Stimulated activated effector memory CD8-positive, alpha-beta T cell treated with anti-CD3 and anti-CD28 coated beads, Interleukin-12 subunit alpha, Interleukin-12 subunit beta, amount 100 ng/mL, for 72 hours (primary cell): ENCODE results near the gene ARL6IP4.
"Not testable (repeated sequence)": the region's sequence is repeated elsewhere in the genome, so short reads cannot be mapped to it uniquely, and the experiment has no call there.

Experiments used
- ATAC-seq: fragments of 150-1000 bp; cut with Tn5 transposase; 2 replicates; pipeline ENCODE4 v1.10.0; 2021
- DNase-seq, 2 donors: peaks; one replicate each; pipeline ENCODE4 v3.0.0; 2021 to 2022; ENCODE audit warnings: low spot score in 2 of 2
- H3K27ac Mint-ChIP-seq: one replicate; pipeline ENCODE4 v1.8.0; 2022; ENCODE audit warnings: mild to moderate bottlenecking, mixed read lengths
- H3K36me3 Mint-ChIP-seq: one replicate; pipeline ENCODE4 v1.8.0; 2022; ENCODE audit warnings: mild to moderate bottlenecking, mixed read lengths
- H3K4me1 Mint-ChIP-seq: one replicate; pipeline ENCODE4 v1.8.0; 2022; ENCODE audit warnings: mixed read lengths
- H3K4me3 Mint-ChIP-seq: one replicate; pipeline ENCODE4 v1.8.0; 2022; ENCODE audit warnings: mild to moderate bottlenecking, mixed read lengths
- H3K9me3 Mint-ChIP-seq: one replicate; pipeline ENCODE4 v1.8.0; 2022; ENCODE audit warnings: mixed read lengths

The ARL6IP4 gene

GRCh38 chr12:122980183-122981035, at the start of gene ARL6IP4:
Gene ARL6IP4, plus strand, starts transcription at chr12:122980681. Its CDS starts 459 bp downstream, at chr12:122981140.
- no peaks in the 10 kb centered on the region for H3K9me3 Mint-ChIP-seq
- peak within 1 kb of the TSS; percentile 91 for H3K27ac Mint-ChIP-seq
- H3K4me1 Mint-ChIP-seq = peaks cover 54% of the 10 kb centered on the region
- DNase-seq = peak; percentile 58 to 86
- H3K36me3 Mint-ChIP-seq = peaks cover 38% of the 10 kb centered on the region
- peak within 1 kb of the TSS; percentile 86 for H3K4me3 Mint-ChIP-seq
- peak; percentile 81 for ATAC-seq

GRCh38 chr12:122932207-122932606, 48.3 kb upstream of the ARL6IP4 start:
- no peak overlapping the region for H3K27ac Mint-ChIP-seq
- H3K36me3 Mint-ChIP-seq = no peaks in the 10 kb centered on the region
- no peak for DNase-seq
- ATAC-seq = no peak
- H3K9me3 Mint-ChIP-seq = no peaks in the 10 kb centered on the region
- H3K4me3 Mint-ChIP-seq = no peak overlapping the region
- H3K4me1 Mint-ChIP-seq = no peaks in the 10 kb centered on the region

- H3K4me3 Mint-ChIP-seq = no peak overlapping the region
- ATAC-seq (no peak), DNase-seq (no peak)
- H3K4me1 Mint-ChIP-seq = peaks cover 5% of the 10 kb centered on the region
- H3K36me3 Mint-ChIP-seq = no peaks in the 10 kb centered on the region
- no peaks in the 10 kb centered on the region for H3K9me3 Mint-ChIP-seq
- no peak overlapping the region for H3K27ac Mint-ChIP-seq
Observed at GRCh38 chr12:122934722-122935121, 45.8 kb upstream of the ARL6IP4 start.

- no peak for ATAC-seq
- DNase-seq = no peak
- Mint-ChIP-seq H3K9me3 (no peaks in the 10 kb centered on the region), H3K4me1 (peaks cover 5% of the 10 kb centered on the region), H3K4me3 (no peak overlapping the region), H3K36me3 (no peaks in the 10 kb centered on the region), H3K27ac (no peak overlapping the region)
Observed at GRCh38 chr12:122935318-122935717, 45.2 kb upstream of the ARL6IP4 start.

DNA sequence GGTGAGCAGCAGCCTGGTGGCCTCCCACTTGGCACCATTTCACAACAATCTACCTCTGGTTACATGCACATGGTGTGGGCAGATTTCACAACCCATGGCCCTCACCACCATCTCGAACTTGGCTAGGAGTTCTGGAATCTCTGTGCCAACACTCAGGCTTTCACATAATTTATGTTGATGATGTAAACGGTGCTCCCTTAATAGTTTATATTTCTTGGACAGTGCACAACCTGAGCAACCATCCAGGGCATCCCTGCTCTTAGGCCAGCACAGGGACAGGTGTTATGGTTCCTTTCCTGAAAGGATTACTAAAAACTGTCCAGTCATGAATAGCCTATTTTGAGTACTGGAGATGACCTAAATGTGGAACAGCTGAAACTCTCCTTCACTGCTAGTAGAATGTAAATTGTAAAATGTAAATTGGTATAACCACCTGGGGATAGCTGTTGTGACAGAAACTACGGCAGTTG, 42.8 kb upstream of the ARL6IP4 start:
- Mint-ChIP-seq H3K9me3 (no peaks in the 10 kb centered on the region), H3K4me3 (no peak overlapping the region), H3K36me3 (no peaks in the 10 kb centered on the region), H3K27ac (no peak overlapping the region), H3K4me1 (peaks cover 6% of the 10 kb centered on the region)
- ATAC-seq = no peak
- DNase-seq = no peak

DNA sequence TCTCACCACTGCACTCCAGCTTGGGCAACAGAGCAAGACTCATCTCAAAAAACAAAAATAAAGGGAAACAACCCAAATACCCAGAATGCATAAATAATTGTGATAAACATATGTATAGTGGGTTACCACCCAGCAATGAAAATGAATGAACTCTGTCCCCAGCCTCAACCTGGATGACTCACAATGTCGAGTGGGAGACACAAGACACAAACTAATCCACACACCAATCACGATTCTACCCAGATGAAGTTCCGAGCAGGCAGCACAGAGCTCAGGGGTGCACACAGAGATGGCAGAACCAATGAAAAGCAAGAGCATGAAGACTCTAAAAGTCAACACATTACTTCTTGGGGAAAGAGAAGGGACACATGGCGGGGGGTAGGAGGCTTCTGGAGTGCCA, 41.4 kb upstream of the ARL6IP4 start:
- ATAC-seq (no peak), DNase-seq (no peak)
- Mint-ChIP-seq H3K4me3 (no peak overlapping the region), H3K4me1 (peaks cover 21% of the 10 kb centered on the region), H3K27ac (no peak overlapping the region), H3K9me3 (no peaks in the 10 kb centered on the region), H3K36me3 (no peaks in the 10 kb centered on the region)

GRCh38 chr12:122941351-122941750, 39.1 kb upstream of the ARL6IP4 start:
- H3K27ac Mint-ChIP-seq, H3K4me3 Mint-ChIP-seq, H3K9me3 Mint-ChIP-seq, ATAC-seq, H3K36me3 Mint-ChIP-seq, DNase-seq: not testable (repeated sequence)
- H3K4me1 Mint-ChIP-seq = peaks cover 37% of the 10 kb centered on the region

DNA sequence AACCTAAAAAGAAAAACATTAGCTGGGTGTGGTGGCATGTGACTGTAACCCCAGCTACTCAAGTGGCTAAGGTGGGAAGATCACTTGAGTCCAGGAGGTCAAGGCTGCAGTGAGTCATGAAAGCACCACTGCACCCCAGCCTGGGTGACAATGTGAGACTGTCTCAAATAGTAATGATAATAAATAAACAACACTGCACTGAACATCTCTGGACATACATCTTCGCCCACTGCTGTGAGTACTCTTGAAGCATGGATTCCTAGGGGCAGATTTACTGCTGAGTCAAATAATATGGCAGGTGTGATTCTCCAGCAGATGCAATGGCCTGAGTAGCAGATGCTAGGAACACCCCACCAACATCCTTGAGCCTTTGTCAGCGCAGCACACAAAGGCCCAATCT, 37.8 kb upstream of the ARL6IP4 start:
- H3K4me1 Mint-ChIP-seq = peaks cover 50% of the 10 kb centered on the region
- no peaks in the 10 kb centered on the region for H3K9me3 Mint-ChIP-seq
- no peaks in the 10 kb centered on the region for H3K36me3 Mint-ChIP-seq
- ATAC-seq (no peak), DNase-seq (no peak)
- peak overlapping the region; percentile 46 for H3K27ac Mint-ChIP-seq
- H3K4me3 Mint-ChIP-seq = no peak overlapping the region

- no peaks in the 10 kb centered on the region for H3K9me3 Mint-ChIP-seq
- no peak for DNase-seq
- no peak overlapping the region for H3K4me3 Mint-ChIP-seq
- peaks cover 50% of the 10 kb centered on the region for H3K4me1 Mint-ChIP-seq
- peak overlapping the region; percentile 46 for H3K27ac Mint-ChIP-seq
- no peak for ATAC-seq
- H3K36me3 Mint-ChIP-seq = no peaks in the 10 kb centered on the region
Observed at GRCh38 chr12:122943196-122943595, 37.3 kb upstream of the ARL6IP4 start.

GRCh38 chr12:122944605-122945592, 35.6 kb upstream of the ARL6IP4 start:
- Mint-ChIP-seq H3K4me3 (no peak overlapping the region), H3K27ac (peak overlapping the region; percentile 46), H3K9me3 (no peaks in the 10 kb centered on the region), H3K4me1 (peaks cover 45% of the 10 kb centered on the region), H3K36me3 (no peaks in the 10 kb centered on the region)
- DNase-seq = no peak
- ATAC-seq = no peak

- no peaks in the 10 kb centered on the region for H3K36me3 Mint-ChIP-seq
- peaks cover 46% of the 10 kb centered on the region for H3K4me1 Mint-ChIP-seq
- peak overlapping the region; percentile 66 for H3K4me3 Mint-ChIP-seq
- DNase-seq = peak; percentile 69 to 91
- ATAC-seq = peak; percentile 99
- no peaks in the 10 kb centered on the region for H3K9me3 Mint-ChIP-seq
- peak overlapping the region; percentile 84 for H3K27ac Mint-ChIP-seq
Observed at GRCh38 chr12:122946690-122947341, 33.7 kb upstream of the ARL6IP4 start.

DNA sequence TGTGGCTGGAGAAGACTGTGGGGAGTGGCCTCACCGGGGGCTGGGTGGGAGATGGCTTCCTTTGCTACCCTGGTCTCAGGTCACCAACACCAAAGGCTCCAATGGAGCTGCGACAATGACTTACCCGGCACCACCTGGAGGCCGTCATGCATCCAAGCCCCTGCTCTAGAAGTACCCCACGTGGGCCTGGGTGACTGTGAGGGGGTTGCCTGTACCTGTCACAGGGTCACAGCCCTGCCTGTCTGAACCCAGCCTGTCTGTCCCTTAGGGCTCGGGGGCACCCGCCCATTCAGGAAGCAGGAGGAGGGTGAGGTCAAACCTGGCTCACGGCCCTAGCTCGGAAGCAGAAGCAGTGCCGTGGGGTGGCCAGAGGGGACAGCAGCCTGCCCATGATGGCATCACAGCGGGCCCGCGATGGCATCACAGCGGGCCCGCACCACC, 33.1 kb upstream of the ARL6IP4 start:
- peak overlapping the region; percentile 84 for H3K27ac Mint-ChIP-seq
- peaks cover 51% of the 10 kb centered on the region for H3K4me1 Mint-ChIP-seq
- H3K4me3 Mint-ChIP-seq = peak overlapping the region; percentile 66
- no peak for ATAC-seq
- DNase-seq = peak in 1 of 2 donors; percentile 49
- H3K36me3 Mint-ChIP-seq = no peaks in the 10 kb centered on the region
- H3K9me3 Mint-ChIP-seq = no peaks in the 10 kb centered on the region

- H3K36me3 Mint-ChIP-seq = no peaks in the 10 kb centered on the region
- no peak for DNase-seq
- H3K4me1 Mint-ChIP-seq = peaks cover 42% of the 10 kb centered on the region
- peak overlapping the region; percentile 74 for H3K27ac Mint-ChIP-seq
- no peaks in the 10 kb centered on the region for H3K9me3 Mint-ChIP-seq
- no peak overlapping the region for H3K4me3 Mint-ChIP-seq
- no peak for ATAC-seq
Observed at GRCh38 chr12:122948605-122949004, 31.9 kb upstream of the ARL6IP4 start.

- Mint-ChIP-seq H3K9me3 (no peaks in the 10 kb centered on the region), H3K4me1 (peaks cover 34% of the 10 kb centered on the region), H3K36me3 (no peaks in the 10 kb centered on the region), H3K4me3 (no peak overlapping the region), H3K27ac (peak overlapping the region; percentile 68)
- ATAC-seq = no peak
- DNase-seq = no peak
Observed at GRCh38 chr12:122949405-122949804, 31.1 kb upstream of the ARL6IP4 start.
